Measurements from ENCODE around the gene NT5DC3. TPM values are rescaled to one million over a fixed set of nuclear protein-coding genes. Genes with fewer than 3 reads are reported as not detected.

The NT5DC3 gene
- total and polyA plus RNA-seq, 2 donors: 13.1 to 21.4 TPM

DNA sequence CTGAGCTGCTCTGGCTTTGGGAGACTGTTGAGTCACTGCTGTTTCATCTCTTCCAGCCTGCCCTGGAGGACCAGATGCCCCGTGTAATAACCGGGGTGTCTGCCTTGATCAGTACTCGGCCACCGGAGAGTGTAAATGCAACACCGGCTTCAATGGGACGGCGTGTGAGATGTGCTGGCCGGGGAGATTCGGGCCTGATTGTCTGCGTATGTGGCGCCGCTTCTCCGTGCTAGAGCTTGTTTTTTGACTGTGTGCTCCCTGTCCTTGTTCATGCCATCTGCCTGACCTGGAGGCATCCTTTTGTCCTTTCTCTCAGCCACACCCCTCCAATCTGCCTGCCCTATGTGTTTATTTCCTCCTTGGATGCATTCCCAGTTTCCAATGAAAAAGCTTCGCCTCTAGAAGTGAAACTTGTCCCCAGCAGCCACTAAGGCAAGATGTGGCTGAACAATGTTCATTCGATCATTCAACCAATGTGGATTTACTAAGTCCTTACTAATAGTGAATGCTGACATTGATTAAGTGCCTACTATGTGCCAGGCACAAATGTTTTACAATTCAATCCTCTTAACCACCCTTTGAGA is 98.6 kb downstream of the NT5DC3 start:
- H3K4me3 ChIP-seq (ENCODE audit: low read depth, low read length): no peak overlapping the region
- no peak overlapping the region for H3K27ac ChIP-seq (ENCODE audit: low read depth)
- DNase-seq (ENCODE audit: extremely low spot score): peak; percentile 5
- no peaks in the 10 kb centered on the region for H3K36me3 ChIP-seq (ENCODE audit: insufficient read depth)
- 73% methylated on average over 15 of the region's 15 CpGs for WGBS
- H3K4me1 ChIP-seq (ENCODE audit: insufficient read depth): no peaks in the 10 kb centered on the region

DNA sequence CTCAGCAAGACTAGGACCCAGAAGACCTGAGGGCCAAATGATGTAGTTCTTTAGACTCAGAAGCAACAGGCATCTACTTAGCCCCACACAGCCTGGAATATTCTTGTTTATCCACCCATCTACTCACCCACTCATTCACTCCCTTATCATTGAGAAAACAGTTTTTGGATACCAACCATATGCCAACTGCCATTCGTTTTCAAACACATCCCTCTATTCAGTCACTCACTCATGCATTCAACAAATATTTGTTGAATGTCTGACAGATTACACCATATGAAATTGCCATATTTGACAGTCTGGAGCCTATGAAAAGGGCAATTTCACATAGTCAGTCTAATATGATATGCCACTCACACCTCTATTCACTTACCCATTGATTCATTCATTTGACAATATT is 103.2 kb downstream of the NT5DC3 start:
- 78% methylated on average over 1 of the region's 1 CpG for WGBS
- DNase-seq (ENCODE audit: extremely low spot score): no peak
- H3K27ac ChIP-seq (ENCODE audit: low read depth): no peak overlapping the region
- no peak overlapping the region for H3K4me3 ChIP-seq (ENCODE audit: low read depth, low read length)
- H3K36me3 ChIP-seq (ENCODE audit: insufficient read depth): no peaks in the 10 kb centered on the region
- H3K4me1 ChIP-seq (ENCODE audit: insufficient read depth): no peaks in the 10 kb centered on the region

DNA sequence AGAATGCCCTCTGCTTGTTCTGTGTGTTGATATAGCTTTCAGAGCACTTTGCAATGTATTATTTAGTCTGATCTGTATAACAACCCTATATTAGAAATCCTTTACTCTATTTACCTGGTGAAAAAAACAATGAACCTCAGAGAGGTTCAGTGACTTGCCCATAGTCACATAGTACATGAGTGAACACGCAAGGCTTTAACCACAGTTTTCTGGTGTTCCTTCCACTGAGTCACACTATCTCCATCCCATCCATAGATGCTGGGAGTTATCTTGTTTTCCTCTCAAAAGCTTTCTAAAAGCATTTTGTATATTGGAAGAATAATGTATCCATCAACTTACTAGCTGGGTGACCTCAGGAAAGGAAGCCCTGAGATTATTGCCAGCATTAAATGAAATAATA is 104.5 kb downstream of the NT5DC3 start:
- Histone ChIP-seq H3K36me3 (ENCODE audit: insufficient read depth) (no peaks in the 10 kb centered on the region), H3K4me3 (ENCODE audit: low read depth, low read length) (no peak overlapping the region), H3K27ac (ENCODE audit: low read depth) (no peak overlapping the region), H3K4me1 (ENCODE audit: insufficient read depth) (no peaks in the 10 kb centered on the region)
- DNase-seq (ENCODE audit: extremely low spot score): no peak
- WGBS: 99% methylated on average over 1 of the region's 1 CpG

GRCh38 chr12:103735291-103735690 is 105.7 kb downstream of the NT5DC3 start:
- Histone ChIP-seq H3K27ac (ENCODE audit: low read depth) (no peak overlapping the region), H3K4me1 (ENCODE audit: insufficient read depth) (no peaks in the 10 kb centered on the region), H3K36me3 (ENCODE audit: insufficient read depth) (no peaks in the 10 kb centered on the region), H3K4me3 (ENCODE audit: low read depth, low read length) (no peak overlapping the region)
- DNase-seq (ENCODE audit: extremely low spot score): no peak
- 88% methylated on average over 8 of the region's 8 CpGs for WGBS

GRCh38 chr12:103734863-103735262 is 106.2 kb downstream of the NT5DC3 start:
- WGBS: 85% methylated on average over 2 of the region's 2 CpGs

DNA sequence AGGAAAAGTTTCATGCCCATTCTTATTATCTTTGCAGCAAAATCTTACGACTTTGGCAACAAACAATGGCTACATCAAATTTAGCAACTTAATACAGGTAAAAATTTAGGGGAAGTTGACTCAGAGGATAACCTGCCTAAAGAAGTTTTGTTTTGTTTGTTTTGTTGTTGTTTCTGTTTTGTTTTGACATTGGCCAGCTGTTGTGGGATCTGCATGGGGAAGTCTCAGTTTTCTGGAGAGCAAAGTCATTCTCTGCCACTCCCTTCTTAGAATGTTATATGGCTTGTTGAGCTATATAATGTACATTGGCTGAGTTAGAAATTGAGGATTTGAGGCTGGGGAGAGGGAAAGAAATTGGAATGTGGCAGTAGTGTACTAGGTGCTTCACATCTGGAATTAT is 109.5 kb downstream of the NT5DC3 start:
- no peaks in the 10 kb centered on the region for H3K4me1 ChIP-seq (ENCODE audit: insufficient read depth)
- no peak for DNase-seq (ENCODE audit: extremely low spot score)
- H3K27ac ChIP-seq (ENCODE audit: low read depth): no peak overlapping the region
- no peaks in the 10 kb centered on the region for H3K36me3 ChIP-seq (ENCODE audit: insufficient read depth)
- WGBS: 95% methylated on average over 1 of the region's 1 CpG
- no peak overlapping the region for H3K4me3 ChIP-seq (ENCODE audit: low read depth, low read length)

More at GRCh38 chr12:103734863-103735262, 106.2 kb downstream of the NT5DC3 start:
- Histone ChIP-seq H3K27ac (ENCODE audit: low read depth) (no peak overlapping the region), H3K4me3 (ENCODE audit: low read depth, low read length) (no peak overlapping the region), H3K4me1 (ENCODE audit: insufficient read depth) (no peaks in the 10 kb centered on the region), H3K36me3 (ENCODE audit: insufficient read depth) (no peaks in the 10 kb centered on the region)
- no peak for DNase-seq (ENCODE audit: extremely low spot score)

- no peaks in the 10 kb centered on the region for H3K36me3 ChIP-seq (ENCODE audit: insufficient read depth)
- 65% methylated on average over 1 of the region's 1 CpG for WGBS
- H3K4me3 ChIP-seq (ENCODE audit: low read depth, low read length): no peak overlapping the region
- H3K27ac ChIP-seq (ENCODE audit: low read depth): no peak overlapping the region
- no peaks in the 10 kb centered on the region for H3K4me1 ChIP-seq (ENCODE audit: insufficient read depth)
- no peak for DNase-seq (ENCODE audit: extremely low spot score)
Measured at GRCh38 chr12:103729499-103729898, 111.5 kb downstream of the NT5DC3 start.

DNA sequence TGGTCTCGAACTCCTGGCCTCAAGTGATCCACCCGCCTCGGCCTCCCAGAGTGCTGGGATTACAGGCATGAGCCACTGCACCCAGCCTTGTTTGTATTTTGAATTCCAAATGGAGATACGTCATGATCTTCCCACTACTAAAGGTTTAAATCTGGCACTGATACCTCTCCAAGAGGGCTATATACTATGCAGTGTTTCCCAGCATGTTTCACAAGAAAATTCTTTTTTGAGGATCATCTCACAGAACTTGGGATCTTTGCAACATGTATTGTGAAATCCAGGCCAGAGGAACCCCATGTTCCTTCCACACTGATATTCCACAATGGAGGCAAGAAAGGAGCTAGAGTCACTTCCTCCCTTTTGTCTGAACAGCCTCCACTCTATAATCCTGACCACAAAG is 112.7 kb downstream of the NT5DC3 start:
- no peaks in the 10 kb centered on the region for H3K36me3 ChIP-seq (ENCODE audit: insufficient read depth)
- no peaks in the 10 kb centered on the region for H3K4me1 ChIP-seq (ENCODE audit: insufficient read depth)
- WGBS: 50% methylated on average over 4 of the region's 4 CpGs
- no peak for DNase-seq (ENCODE audit: extremely low spot score)
- no peak overlapping the region for H3K4me3 ChIP-seq (ENCODE audit: low read depth, low read length)
- no peak overlapping the region for H3K27ac ChIP-seq (ENCODE audit: low read depth)

DNA sequence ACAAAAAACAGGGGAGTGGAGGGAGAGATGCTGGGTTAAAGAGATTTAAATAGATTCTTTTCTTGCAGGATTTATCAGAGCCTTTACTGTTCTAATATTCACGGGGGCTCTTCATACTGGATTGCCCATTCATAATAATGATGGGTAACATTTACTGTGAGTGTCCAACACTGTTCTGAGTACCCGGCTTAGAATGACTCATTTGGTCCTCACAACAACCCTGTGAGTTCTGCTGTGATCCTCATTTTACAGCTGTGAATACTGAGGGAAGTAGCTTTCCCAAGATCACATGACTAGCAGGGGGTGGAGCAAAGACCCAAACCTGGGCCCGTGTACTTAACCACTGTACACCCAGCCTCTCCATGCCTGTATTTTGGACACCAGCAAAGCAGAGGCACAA is 113.4 kb downstream of the NT5DC3 start:
- Histone ChIP-seq H3K4me3 (ENCODE audit: low read depth, low read length) (no peak overlapping the region), H3K36me3 (ENCODE audit: insufficient read depth) (no peaks in the 10 kb centered on the region), H3K4me1 (ENCODE audit: insufficient read depth) (no peaks in the 10 kb centered on the region), H3K27ac (ENCODE audit: low read depth) (no peak overlapping the region)
- WGBS: 77% methylated on average over 3 of the region's 3 CpGs
- DNase-seq (ENCODE audit: extremely low spot score): no peak

DNA sequence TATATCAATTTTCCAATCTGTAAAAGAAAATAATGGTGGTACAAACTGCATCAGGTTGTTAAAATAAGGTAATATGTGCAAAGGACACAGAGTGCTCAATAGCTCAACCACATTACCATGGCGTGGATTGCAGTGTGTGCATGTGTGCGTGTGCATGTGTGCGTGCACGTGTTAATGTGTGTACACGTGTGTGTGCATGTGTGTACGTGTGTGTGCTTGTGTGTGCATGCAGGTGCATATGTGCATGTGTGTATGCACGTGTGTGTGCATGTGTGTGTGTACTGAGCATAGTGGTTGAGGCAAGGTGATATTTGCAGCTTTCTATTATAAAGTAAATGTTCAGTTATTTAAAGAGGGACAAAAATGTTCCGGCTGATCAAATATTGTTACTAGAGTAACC is 115.6 kb downstream of the NT5DC3 start:
- DNase-seq (ENCODE audit: extremely low spot score): no peak
- no peak overlapping the region for H3K4me3 ChIP-seq (ENCODE audit: low read depth, low read length)
- 92% methylated on average over 8 of the region's 8 CpGs for WGBS
- H3K27ac ChIP-seq (ENCODE audit: low read depth): no peak overlapping the region
- no peaks in the 10 kb centered on the region for H3K36me3 ChIP-seq (ENCODE audit: insufficient read depth)
- H3K4me1 ChIP-seq (ENCODE audit: insufficient read depth): no peaks in the 10 kb centered on the region

Other genes starting within 250 kb of the NT5DC3 start
- 376 TPM for gene HSP90B1, start 89.2 kb upstream of the NT5DC3 start, total RNA-seq
- 299 TPM for gene HSP90B1, start 89.2 kb upstream of the NT5DC3 start, polyA plus RNA-seq
- gene TDG, start 124.6 kb upstream of the NT5DC3 start, total RNA-seq: 37.0 TPM
- gene TDG, start 124.6 kb upstream of the NT5DC3 start, polyA plus RNA-seq: 11.2 TPM
- gene GLT8D2, start 209.0 kb upstream of the NT5DC3 start, total RNA-seq: 101 TPM
- 37.2 TPM for gene GLT8D2, start 209.0 kb upstream of the NT5DC3 start, polyA plus RNA-seq
- gene HCFC2, start 223.3 kb upstream of the NT5DC3 start, total RNA-seq: 66.3 TPM
- gene HCFC2, start 223.3 kb upstream of the NT5DC3 start, polyA plus RNA-seq: 13.7 TPM